ENCODE measurements around the gene AP1AR. TPM values are rescaled to one million over a fixed set of nuclear protein-coding genes. Genes with fewer than 3 reads are reported as not detected.

The AP1AR gene
- total and polyA plus RNA-seq, 2 of the 8 experiments (the other 6 are each of a cell fraction or from before 2014, with no cell fraction given) = 5.3 to 27.7 TPM

- TF ChIP-seq CHD7 (IDR thresholded peaks at IDR 0.05; ENCODE audit: insufficient replicate concordance, low read length) (no peak), TAF1 (IDR thresholded peaks at IDR 0.05; ENCODE audit: low read depth, low read length) (no peak), CHD1 (IDR thresholded peaks at IDR 0.05; ENCODE audit: low read depth, low read length) (no peak), MAX (IDR thresholded peaks at IDR 0.05) (no peak), KDM4A (IDR thresholded peaks at IDR 0.05; ENCODE audit: low read depth, low read length, severe bottlenecking) (no peak), KDM1A (IDR thresholded peaks at IDR 0.05; ENCODE audit: borderline replicate concordance, low read length) (no peak), MAFK (IDR thresholded peaks at IDR 0.05; ENCODE audit: low read depth, low read length) (no peak)
Observed at GRCh38 chr4:112272292-112272691, 40.7 kb downstream of the AP1AR start (continued).
